Fibroblast of lung (primary cell): ENCODE data around the gene BACH1.

Experiments
- CTCF ChIP-seq, 2 donors: IDR thresholded peaks in 1 of 2; conservative IDR thresholded peaks in 1 of 2; 1 replicate in 1 of 2; 2 replicates in 1 of 2; pipeline ENCODE4 v1.5.1; 2011 to 2012; ENCODE audit warnings: low read length in 2 of 2, control low read depth in 1 of 2, inconsistent platforms in 1 of 2, low read depth in 1 of 2, mild to moderate bottlenecking in 1 of 2
- EZH2 ChIP-seq: IDR thresholded peaks from 2 replicates; pipeline ENCODE4 v1.5.1; 2012; ENCODE audit warnings: low read length, control low read depth, mild to moderate bottlenecking; ENCODE audit errors: missing control alignments

- TF ChIP-seq CTCF (conservative IDR thresholded peaks at IDR 0.05 in 1 of 2, IDR thresholded peaks at IDR 0.05 in 1 of 2; ENCODE audit: low read depth in 1 of 2, low read length in 2 of 2) (no peak), EZH2 (no peak)
Measured at GRCh38 chr21:29374481-29374880, 75.8 kb downstream of the BACH1 start.
